ENCODE data around the gene OR9Q2.
"Not testable (repeated sequence)": the region's sequence is repeated elsewhere in the genome, so short reads cannot be mapped to it uniquely, and the experiment has no call there.

The OR9Q2 gene

GRCh38 chr11:58204042-58204441, 15.2 kb downstream of the OR9Q2 start, which contains the start of gene OR1S2:
OR1S2 (minus strand) TSS chr11:58204142; CDS start chr11:58204142, 0 bp downstream.
- no peak within 1 kb of the TSS for H3K4me3 ChIP-seq (ENCODE audit: low read depth, low read length)
- TF ChIP-seq, protein P1, sequence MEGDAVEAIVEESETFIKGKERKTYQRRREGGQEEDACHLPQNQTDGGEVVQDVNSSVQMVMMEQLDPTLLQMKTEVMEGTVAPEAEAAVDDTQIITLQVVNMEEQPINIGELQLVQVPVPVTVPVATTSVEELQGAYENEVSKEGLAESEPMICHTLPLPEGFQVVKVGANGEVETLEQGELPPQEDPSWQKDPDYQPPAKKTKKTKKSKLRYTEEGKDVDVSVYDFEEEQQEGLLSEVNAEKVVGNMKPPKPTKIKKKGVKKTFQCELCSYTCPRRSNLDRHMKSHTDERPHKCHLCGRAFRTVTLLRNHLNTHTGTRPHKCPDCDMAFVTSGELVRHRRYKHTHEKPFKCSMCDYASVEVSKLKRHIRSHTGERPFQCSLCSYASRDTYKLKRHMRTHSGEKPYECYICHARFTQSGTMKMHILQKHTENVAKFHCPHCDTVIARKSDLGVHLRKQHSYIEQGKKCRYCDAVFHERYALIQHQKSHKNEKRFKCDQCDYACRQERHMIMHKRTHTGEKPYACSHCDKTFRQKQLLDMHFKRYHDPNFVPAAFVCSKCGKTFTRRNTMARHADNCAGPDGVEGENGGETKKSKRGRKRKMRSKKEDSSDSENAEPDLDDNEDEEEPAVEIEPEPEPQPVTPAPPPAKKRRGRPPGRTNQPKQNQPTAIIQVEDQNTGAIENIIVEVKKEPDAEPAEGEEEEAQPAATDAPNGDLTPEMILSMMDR (IDR thresholded peaks at IDR 0.05; ENCODE audit: low read depth, low read length, missing control alignments) = no peak
- no peak for DNase-seq (ENCODE audit: low read depth)

DNA sequence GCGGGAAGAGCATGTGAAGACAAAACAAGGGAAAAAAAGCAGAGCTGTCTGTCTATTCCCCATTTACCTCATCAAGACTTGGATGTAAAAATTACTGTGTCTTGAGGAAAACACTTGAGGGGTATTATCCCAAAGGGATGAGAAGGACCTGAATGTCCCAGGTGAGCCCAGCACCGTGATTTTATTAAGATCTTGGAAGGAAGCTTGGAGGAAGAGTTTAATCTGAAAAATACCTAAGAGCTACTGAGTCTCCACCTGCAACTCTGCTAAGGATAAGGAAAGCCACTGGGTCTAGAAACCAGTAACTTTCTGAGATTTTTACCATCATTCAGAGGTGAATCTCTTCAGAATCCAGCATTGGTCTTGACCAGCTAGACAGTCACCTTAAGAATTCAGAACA, 23.6 kb downstream of the OR9Q2 start, which contains the start of gene OR1S1:
Gene OR1S1 (plus strand): TSS at position 301 of the 400 bp plus-strand sequence.
- not testable (repeated sequence) for H3K4me3 ChIP-seq (ENCODE audit: low read depth, low read length); DNase-seq (ENCODE audit: low read depth)

DNA sequence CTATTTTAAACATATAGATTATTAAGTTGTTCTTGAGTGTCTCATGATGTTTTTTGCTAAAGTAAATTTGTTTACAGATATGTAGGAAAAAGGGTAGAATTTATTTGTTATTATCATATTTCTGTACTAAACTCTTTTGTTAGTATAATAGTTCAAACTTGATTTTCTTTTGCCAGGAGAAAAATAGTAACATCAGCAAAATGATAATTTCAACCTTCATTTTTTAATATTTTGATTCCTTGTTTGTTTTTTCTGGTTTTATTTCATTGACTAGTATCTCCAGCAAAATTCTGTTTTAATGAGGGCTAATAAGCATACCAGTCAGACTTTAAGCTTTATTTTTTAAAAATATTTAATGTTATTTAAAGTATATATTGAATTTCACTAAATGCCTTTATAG, 27.6 kb downstream of the OR9Q2 start:
- no peak overlapping the region for H3K4me3 ChIP-seq (ENCODE audit: low read depth, low read length)
- TF ChIP-seq, protein P1 (IDR thresholded peaks at IDR 0.05; ENCODE audit: low read depth, low read length, missing control alignments) = no peak
- no peak for DNase-seq (ENCODE audit: low read depth)

DNA sequence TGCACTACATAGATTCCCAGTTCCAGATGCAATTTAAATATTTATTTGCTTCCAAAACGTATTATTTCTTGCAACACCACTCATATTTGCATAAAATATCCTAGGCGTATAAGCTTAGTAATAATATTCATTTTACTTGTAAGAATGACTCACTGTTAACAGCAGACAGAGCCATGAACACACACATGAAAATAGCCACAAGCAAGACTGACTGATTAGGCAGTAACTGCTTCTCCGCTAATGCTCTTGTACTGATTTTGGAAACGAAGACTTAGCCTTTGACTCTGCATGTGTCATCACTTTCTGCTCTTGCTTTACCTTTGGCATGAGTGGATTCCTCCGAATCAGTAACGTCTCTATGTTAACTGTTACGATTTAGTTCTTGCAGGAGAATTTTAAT, 33.9 kb downstream of the OR9Q2 start:
- no peak for DNase-seq (ENCODE audit: low read depth)
- H3K4me3 ChIP-seq (ENCODE audit: low read depth, low read length) = no peak overlapping the region
- TF ChIP-seq, protein P1 (IDR thresholded peaks at IDR 0.05; ENCODE audit: low read depth, low read length, missing control alignments) = no peak

DNA sequence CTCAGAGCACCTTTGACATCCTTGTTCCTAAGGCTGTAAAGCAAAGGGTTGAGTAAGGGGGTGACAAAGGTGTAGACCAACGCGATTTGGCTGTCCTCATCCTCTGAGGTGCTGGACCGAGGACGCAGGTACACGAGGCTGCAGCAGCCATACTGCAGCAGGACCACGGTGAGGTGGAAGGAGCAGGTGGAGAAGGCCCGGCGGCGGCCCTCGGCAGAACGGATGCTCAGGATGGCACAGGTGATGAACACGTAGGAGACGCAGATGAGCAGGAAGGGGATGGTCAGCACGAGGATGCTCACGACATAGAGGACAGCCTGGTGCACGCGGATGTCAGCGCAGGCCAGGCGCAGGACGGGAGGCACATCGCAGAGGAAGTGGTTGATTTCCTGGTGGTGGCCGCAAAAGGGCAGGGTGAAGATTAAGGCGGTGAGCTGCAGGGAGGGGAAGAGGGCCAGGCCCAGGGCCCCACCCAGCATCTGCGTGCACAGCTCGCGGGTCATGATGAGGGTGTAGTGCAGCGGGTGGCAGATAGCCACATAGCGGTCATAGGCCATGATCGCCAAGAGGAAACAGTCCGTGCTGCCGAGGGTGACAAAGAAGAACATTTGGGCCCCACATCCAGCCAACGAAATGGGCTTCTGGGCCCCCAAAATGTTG, 39.2 kb downstream of the OR9Q2 start:
- H3K4me3 ChIP-seq (ENCODE audit: low read depth, low read length) = no peak overlapping the region
- TF ChIP-seq, protein P1 (IDR thresholded peaks at IDR 0.05; ENCODE audit: low read depth, low read length, missing control alignments) = no peak
- no peak for DNase-seq (ENCODE audit: low read depth)

Data from GM12864 (cell line).